ENCODE results near the gene ABCB6.

Gene ABCB6

GRCh38 chr2:219250049-219250781, 31.5 kb upstream of the ABCB6 start:
- no peak for DNase-seq
- TF ChIP-seq POLR2A (IDR thresholded peaks at IDR 0.05; ENCODE audit: low read length) (no peak), GATA1 (IDR thresholded peaks at IDR 0.05; ENCODE audit: low read depth, low read length) (no peak)

- no peak for TF ChIP-seq POLR2A (IDR thresholded peaks at IDR 0.05; ENCODE audit: low read length)
- TF ChIP-seq GATA1 (IDR thresholded peaks at IDR 0.05; ENCODE audit: low read depth, low read length): no peak
- DNase-seq: peak; percentile 48 to 77
Observed at GRCh38 chr2:219249203-219249980, 30.6 kb upstream of the ABCB6 start.

- no peak for TF ChIP-seq GATA1 (IDR thresholded peaks at IDR 0.05; ENCODE audit: low read depth, low read length)
- no peak for TF ChIP-seq POLR2A (IDR thresholded peaks at IDR 0.05; ENCODE audit: low read length)
- no peak for DNase-seq
Observed at GRCh38 chr2:219248845-219249202, 30.1 kb upstream of the ABCB6 start.

GRCh38 chr2:219247678-219248642, 29.2 kb upstream of the ABCB6 start:
- TF ChIP-seq GATA1 (IDR thresholded peaks at IDR 0.05; ENCODE audit: low read depth, low read length) (no peak), POLR2A (IDR thresholded peaks at IDR 0.05; ENCODE audit: low read length) (no peak)
- DNase-seq: no peak

- no peak for DNase-seq
- TF ChIP-seq POLR2A (IDR thresholded peaks at IDR 0.05; ENCODE audit: low read length) (no peak), GATA1 (IDR thresholded peaks at IDR 0.05; ENCODE audit: low read depth, low read length) (no peak)
Observed at GRCh38 chr2:219246559-219246958, 27.8 kb upstream of the ABCB6 start.

- TF ChIP-seq POLR2A (IDR thresholded peaks at IDR 0.05; ENCODE audit: low read length) (no peak), GATA1 (IDR thresholded peaks at IDR 0.05; ENCODE audit: low read depth, low read length) (no peak)
- peak in 1 of 2 experiments; percentile 57 for DNase-seq
Observed at GRCh38 chr2:219245899-219246230, 27.1 kb upstream of the ABCB6 start.

GRCh38 chr2:219245148-219245898, 26.6 kb upstream of the ABCB6 start, which contains the start of the genes GLB1L and STK16:
Gene GLB1L (minus strand): TSS chr2:219245444. CDS start chr2:219243573, 1,871 bp downstream.
Gene STK16 (plus strand): TSS chr2:219245479. CDS start chr2:219246000, 521 bp downstream.
- TF ChIP-seq GATA1 (IDR thresholded peaks at IDR 0.05; ENCODE audit: low read depth, low read length) (no peak), POLR2A (IDR thresholded peaks at IDR 0.05; ENCODE audit: low read length) (peak; percentile 90)
- DNase-seq: peak; percentile 94 to 96

GRCh38 chr2:219244789-219245147, 26.0 kb upstream of the ABCB6 start:
- no peak for DNase-seq
- TF ChIP-seq POLR2A (IDR thresholded peaks at IDR 0.05; ENCODE audit: low read length): no peak
- no peak for TF ChIP-seq GATA1 (IDR thresholded peaks at IDR 0.05; ENCODE audit: low read depth, low read length)

- TF ChIP-seq POLR2A (IDR thresholded peaks at IDR 0.05; ENCODE audit: low read length) (no peak), GATA1 (IDR thresholded peaks at IDR 0.05; ENCODE audit: low read depth, low read length) (no peak)
- DNase-seq: no peak
Observed at GRCh38 chr2:219243291-219243761, 24.6 kb upstream of the ABCB6 start.

GRCh38 chr2:219234331-219234730, 15.6 kb upstream of the ABCB6 start:
- TF ChIP-seq GATA1 (IDR thresholded peaks at IDR 0.05; ENCODE audit: low read depth, low read length) (no peak), POLR2A (IDR thresholded peaks at IDR 0.05; ENCODE audit: low read length) (no peak)
- no peak for DNase-seq

GRCh38 chr2:219230059-219230540, 11.3 kb upstream of the ABCB6 start:
- TF ChIP-seq GATA1 (IDR thresholded peaks at IDR 0.05; ENCODE audit: low read depth, low read length) (no peak), POLR2A (IDR thresholded peaks at IDR 0.05; ENCODE audit: low read length) (peak; percentile 66)
- DNase-seq: peak; percentile 71 to 80

GRCh38 chr2:219229305-219230058, 10.7 kb upstream of the ABCB6 start, which contains the start of the genes ANKZF1 and ATG9A:
Gene ANKZF1 (plus strand): TSS chr2:219229806. CDS start chr2:219230258, 452 bp downstream.
Gene ATG9A (minus strand): TSS chr2:219229636. CDS start chr2:219228024, 1,612 bp downstream.
- DNase-seq: peak; percentile 99
- no peak for TF ChIP-seq GATA1 (IDR thresholded peaks at IDR 0.05; ENCODE audit: low read depth, low read length)
- peak; percentile 93 for TF ChIP-seq POLR2A (IDR thresholded peaks at IDR 0.05; ENCODE audit: low read length)

Measured in erythroblast (primary cell).